ENCODE measurements around the gene CEACAM19. TPM values are rescaled to one million over a fixed set of nuclear protein-coding genes. Genes with fewer than 3 reads are reported as not detected.

The CEACAM19 gene
- total and polyA plus RNA-seq, 2 of the 8 experiments (the other 6 are each of a cell fraction or from before 2014, with no cell fraction given): 3.1 to 3.4 TPM

DNA sequence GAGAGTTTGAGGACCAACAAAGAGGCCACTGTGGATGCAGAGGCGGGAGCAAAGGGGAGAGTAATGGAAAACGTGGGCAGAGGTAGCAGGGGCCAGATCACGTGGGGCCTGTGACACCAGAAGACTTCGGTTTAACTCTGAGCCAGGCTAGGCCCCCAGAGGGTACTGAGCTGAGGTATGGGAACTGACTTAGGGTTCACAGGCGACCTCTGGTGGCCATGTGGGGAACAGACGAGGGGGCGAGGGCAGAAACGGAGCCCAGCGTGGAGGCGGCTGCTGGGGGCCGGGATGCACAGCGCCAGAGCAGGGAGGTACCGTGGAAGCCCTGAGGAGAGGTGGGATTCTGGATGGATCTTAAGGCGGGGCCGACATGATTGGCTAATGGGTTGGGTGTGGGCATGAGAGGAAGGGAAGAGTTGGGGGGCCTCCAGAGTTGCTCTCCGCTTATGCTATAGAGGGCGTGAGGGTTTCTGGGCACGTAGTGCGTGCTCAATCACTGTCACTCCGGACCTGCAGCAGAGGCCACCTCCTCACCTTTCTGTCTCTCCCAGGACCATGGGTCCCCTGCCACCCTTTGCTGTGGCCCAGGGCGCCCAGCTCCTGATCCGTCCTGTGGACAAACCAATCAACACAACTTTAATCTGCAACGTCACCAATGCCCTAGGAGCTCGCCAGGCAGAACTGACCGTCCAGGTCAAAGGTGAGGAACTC is 13.9 kb upstream of the CEACAM19 start:
- FAIRE-seq: no peak
- no peak overlapping the region for H2BK120ac ChIP-seq (replicated peaks; ENCODE audit: low read depth, low read length)
- POLR2A ChIA-PET (ENCODE audit: partially characterized antibody): interaction anchor here (0.5 to 1.9 kb wide), 9 partner anchors 9 to 297 kb away, joined by 3 to 8 read pairs (median 3); no protein-coding TSS in a partner anchor
- TF ChIP-seq CHD1 (IDR thresholded peaks at IDR 0.05; ENCODE audit: low read depth, low read length) (no peak), CTBP2 (IDR thresholded peaks at IDR 0.05; ENCODE audit: borderline replicate concordance, insufficient read depth, insufficient read length, low read length) (no peak), SP2 (IDR thresholded peaks at IDR 0.05; ENCODE audit: low read length) (no peak), GTF2F1 (IDR thresholded peaks at IDR 0.05; ENCODE audit: borderline replicate concordance, low read depth, low read length) (no peak), KDM1A (IDR thresholded peaks at IDR 0.05; ENCODE audit: borderline replicate concordance, low read length) (no peak), CBX8 (IDR thresholded peaks at IDR 0.05; ENCODE audit: borderline replicate concordance, low read depth, low read length) (no peak)
- TF ChIP-seq, protein P1, sequence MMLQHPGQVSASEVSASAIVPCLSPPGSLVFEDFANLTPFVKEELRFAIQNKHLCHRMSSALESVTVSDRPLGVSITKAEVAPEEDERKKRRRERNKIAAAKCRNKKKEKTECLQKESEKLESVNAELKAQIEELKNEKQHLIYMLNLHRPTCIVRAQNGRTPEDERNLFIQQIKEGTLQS (IDR thresholded peaks at IDR 0.05; ENCODE audit: insufficient read depth, low read depth, low read length): peak; percentile 65; the same call in 1 of the 2 replicates
- TF ChIP-seq, protein P2, sequence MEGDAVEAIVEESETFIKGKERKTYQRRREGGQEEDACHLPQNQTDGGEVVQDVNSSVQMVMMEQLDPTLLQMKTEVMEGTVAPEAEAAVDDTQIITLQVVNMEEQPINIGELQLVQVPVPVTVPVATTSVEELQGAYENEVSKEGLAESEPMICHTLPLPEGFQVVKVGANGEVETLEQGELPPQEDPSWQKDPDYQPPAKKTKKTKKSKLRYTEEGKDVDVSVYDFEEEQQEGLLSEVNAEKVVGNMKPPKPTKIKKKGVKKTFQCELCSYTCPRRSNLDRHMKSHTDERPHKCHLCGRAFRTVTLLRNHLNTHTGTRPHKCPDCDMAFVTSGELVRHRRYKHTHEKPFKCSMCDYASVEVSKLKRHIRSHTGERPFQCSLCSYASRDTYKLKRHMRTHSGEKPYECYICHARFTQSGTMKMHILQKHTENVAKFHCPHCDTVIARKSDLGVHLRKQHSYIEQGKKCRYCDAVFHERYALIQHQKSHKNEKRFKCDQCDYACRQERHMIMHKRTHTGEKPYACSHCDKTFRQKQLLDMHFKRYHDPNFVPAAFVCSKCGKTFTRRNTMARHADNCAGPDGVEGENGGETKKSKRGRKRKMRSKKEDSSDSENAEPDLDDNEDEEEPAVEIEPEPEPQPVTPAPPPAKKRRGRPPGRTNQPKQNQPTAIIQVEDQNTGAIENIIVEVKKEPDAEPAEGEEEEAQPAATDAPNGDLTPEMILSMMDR (IDR thresholded peaks at IDR 0.05; ENCODE audit: control extremely low read depth in 1 of 3, insufficient read depth in 1 of 3, low read depth in 1 of 3, low read length in 3 of 3): peak; percentile 90 to 97 (median 95)

More for the DNA sequence above, 13.9 kb upstream of the CEACAM19 start:
- Histone ChIP-seq H4K8ac (ENCODE audit: extremely low read depth, insufficient read depth, low read length) (no peak overlapping the region), H4K91ac (replicated peaks; ENCODE audit: insufficient read length, low read length) (no peak overlapping the region), H3K23ac (ENCODE audit: insufficient read length) (no peak overlapping the region), H3K9ac (replicated peaks in 1 of 4; ENCODE audit: extremely low read depth in 1 of 4, low read depth in 3 of 4, low read length in 3 of 4) (no peak overlapping the region), H3K14ac (ENCODE audit: insufficient read length) (no peak overlapping the region), H2AK5ac (ENCODE audit: low read depth, low read length) (no peak overlapping the region), H2BK20ac (ENCODE audit: low read length) (no peak overlapping the region), H3K36me3 (ENCODE audit: control insufficient read depth in 2 of 4, insufficient read depth in 4 of 4, low read length in 3 of 4) (peaks cover 12 to 30% (median 26%) of the 10 kb centered on the region in 4 experiments; a peak in 7 of 8 replicates), H3K56ac (replicated peaks; ENCODE audit: insufficient read length, low read depth, low read length) (no peak overlapping the region), H4K5ac (ENCODE audit: insufficient read length, low read depth, low read length) (no peak overlapping the region), H3K4me3 (ENCODE audit: extremely low read depth in 1 of 4, insufficient read depth in 2 of 4, low read depth in 3 of 4, low read length in 4 of 4) (no peak overlapping the region), H3K4ac (replicated peaks; ENCODE audit: insufficient read length, low read depth, low read length) (no peak overlapping the region), H3K79me2 (ENCODE audit: control insufficient read depth in 1 of 2, insufficient read depth in 2 of 2, low read length in 2 of 2) (no peaks in the 10 kb centered on the region), H2AFZ (ENCODE audit: low read length) (no peak overlapping the region), H3K23me2 (ENCODE audit: low read depth, low read length) (no peaks in the 10 kb centered on the region), H3K27me3 (replicated peaks in 1 of 4; ENCODE audit: control insufficient read depth in 3 of 4, extremely low read depth in 1 of 4, insufficient read depth in 3 of 4, low read length in 3 of 4) (no peaks in the 10 kb centered on the region), H3K4me1 (replicated peaks in 1 of 4; ENCODE audit: control insufficient read depth in 3 of 4, insufficient read depth in 4 of 4, low read length in 3 of 4) (peaks cover 0 to 2% (median 0%) of the 10 kb centered on the region in 4 experiments; a peak in 2 of 7 replicates), H3K27ac (ENCODE audit: low read depth, low read length) (no peak overlapping the region), H3K79me1 (ENCODE audit: low read depth, low read length) (no peaks in the 10 kb centered on the region), H3K4me2 (ENCODE audit: insufficient read depth in 1 of 2, low read depth in 2 of 2, low read length in 2 of 2) (no peak overlapping the region), H2BK5ac (ENCODE audit: low read depth, low read length) (no peak overlapping the region), H2BK12ac (ENCODE audit: low read depth, low read length) (no peak overlapping the region), H2BK15ac (ENCODE audit: low read length) (no peak overlapping the region), H4K20me1 (replicated peaks in 1 of 2; ENCODE audit: control insufficient read depth in 1 of 2, insufficient read depth in 2 of 2, low read length in 2 of 2) (peaks cover 0 to 2% of the 10 kb centered on the region in 2 experiments), H3K18ac (ENCODE audit: extremely low read depth, low read length) (no peak overlapping the region), H3K9me3 (ENCODE audit: insufficient read depth in 2 of 2, low read depth in 1 of 2, low read length in 1 of 2) (no peaks in the 10 kb centered on the region)
- DNase-seq (ENCODE audit: low read depth in 1 of 2, low spot score in 2 of 2): peak in 1 of 2 experiments; percentile 95
- CTCF ChIA-PET (ENCODE audit: partially characterized antibody): interaction anchor here (0.8 to 13.3 kb wide), 34 partner anchors 9 to 140 kb away, joined by 3 to 126 read pairs (median 6); partner anchors contain the start of genes IGSF23 and PVR
- 55% methylated on average over 24 of the region's 25 CpGs; no CpG with 5 or more reads in 1 of the 2 experiments for WGBS, 2 experiments (ENCODE audit: extremely low coverage in 1 of 2, insufficient coverage in 1 of 2, insufficient read length in 1 of 2, insufficient replicate concordance in 2 of 2, low coverage in 1 of 2, low lambda C conversion rate in 2 of 2, missing lambda C conversion rate in 1 of 2)
